Endodermal cell (in vitro differentiated cells): ENCODE measurements around the gene SLC37A3. TPM values are rescaled to one million over a fixed set of nuclear protein-coding genes. Genes with fewer than 3 reads are reported as not detected.

Experiments used
- DNase-seq: peaks from one replicate; pipeline ENCODE4 v3.0.0-alpha.2; 2017
- H3K27ac ChIP-seq: 2 replicates; pipeline ENCODE4 v1.5.1; 2013; ENCODE audit warnings: mild to moderate bottlenecking, low read depth, low read length, moderate library complexity
- H3K27me3 ChIP-seq: 2 replicates; pipeline ENCODE4 v1.6.1; 2013; ENCODE audit warnings: mild to moderate bottlenecking, low read length, moderate library complexity; ENCODE audit not compliant: insufficient read depth, control insufficient read depth, poor library complexity, severe bottlenecking
- H3K36me3 ChIP-seq: 2 replicates; pipeline ENCODE4 v1.7.0; 2013; ENCODE audit warnings: mild to moderate bottlenecking, low read length, moderate library complexity; ENCODE audit not compliant: control insufficient read depth, insufficient read depth
- H3K4me1 ChIP-seq: one replicate; pipeline ENCODE4 v1.7.0; 2013; ENCODE audit warnings: low read length; ENCODE audit not compliant: control insufficient read depth, insufficient read depth
- H3K4me3 ChIP-seq: 2 replicates; pipeline ENCODE4 v1.5.1; 2013; ENCODE audit warnings: mild to moderate bottlenecking, low read length, moderate library complexity
- H3K9ac ChIP-seq: 2 replicates; pipeline ENCODE4 v1.6.1; 2013; ENCODE audit warnings: mild to moderate bottlenecking, low read length, moderate library complexity; ENCODE audit not compliant: poor library complexity, severe bottlenecking; ENCODE audit errors: extremely low read depth
- H3K9me3 ChIP-seq: 2 replicates; pipeline ENCODE4 v1.6.1; 2013; ENCODE audit warnings: mild to moderate bottlenecking, low read length, moderate library complexity; ENCODE audit not compliant: control insufficient read depth
- H3K27ac Mint-ChIP-seq: 2 replicates; pipeline ENCODE4 v1.8.0; 2020; ENCODE audit warnings: mixed read lengths
- H3K27me3 Mint-ChIP-seq: 2 replicates; pipeline ENCODE4 v1.8.0; 2021; ENCODE audit warnings: mild to moderate bottlenecking, mixed read lengths; ENCODE audit not compliant: insufficient read depth
- H3K36me3 Mint-ChIP-seq: 2 replicates; pipeline ENCODE4 v1.8.0; 2020; ENCODE audit warnings: low read depth, mixed read lengths
- H3K4me1 Mint-ChIP-seq: 2 replicates; pipeline ENCODE4 v1.8.0; 2020; ENCODE audit warnings: mixed read lengths
- H3K4me3 Mint-ChIP-seq: 2 replicates; pipeline ENCODE4 v1.8.0; 2020; ENCODE audit warnings: mild to moderate bottlenecking, moderate library complexity, mixed read lengths
- H3K9me3 Mint-ChIP-seq: 2 replicates; pipeline ENCODE4 v1.8.0; 2020; ENCODE audit warnings: mild to moderate bottlenecking, mixed read lengths
- CTCF ChIP-seq: fragments of 200-600 bp; sonication (generic); conservative IDR thresholded peaks from 2 replicates; pipeline ENCODE4 v1.5.0; 2021; ENCODE audit warnings: antibody characterized with exemption, mild to moderate bottlenecking
- WGBS, 2 experiments: methylation state at CpG; one replicate each; pipeline versions ENCODE4 v1.1.5 to v1.1.7; 2013; ENCODE audit warnings: missing lambda C conversion rate in 2 of 2, mixed read lengths in 1 of 2; ENCODE audit not compliant: insufficient coverage in 1 of 2, insufficient read length in 1 of 2; 5-methylcytosine and 5-hydroxymethylcytosine counted together
- total RNA-seq, 2 donors: library from RNA; stranded (reverse); fragmentation: NEBNext Ultra II Directional in 1 of 2; extraction: Animal tissue kit (Norgen Biotek cat#: 25700) in 1 of 2; gene quantifications; 2 replicates in 1 of 2; 3 replicates in 1 of 2; pipeline ENCODE4 v1.2.1, GENCODE V29; 2021

The SLC37A3 gene
- total RNA-seq, 2 donors from 2014 or later = 55.4 to 60.5 TPM

- DNase-seq = no peak
- Mint-ChIP-seq H3K4me1 (no peaks in the 10 kb centered on the region), H3K4me3 (no peak overlapping the region), H3K36me3 (peaks cover 60% of the 10 kb centered on the region), H3K27ac (no peak overlapping the region), H3K27me3 (no peaks in the 10 kb centered on the region), H3K9me3 (no peaks in the 10 kb centered on the region)
- Histone ChIP-seq H3K9me3 (no peaks in the 10 kb centered on the region), H3K27me3 (no peaks in the 10 kb centered on the region), H3K4me1 (no peaks in the 10 kb centered on the region), H3K9ac (no peak overlapping the region), H3K4me3 (no peak overlapping the region), H3K27ac (no peak overlapping the region), H3K36me3 (peaks cover 47% of the 10 kb centered on the region)
- 95 to 100% methylated on average over 8 to 9 of the region's 9 CpGs for WGBS, 2 experiments
- no peak for TF ChIP-seq CTCF
Measured at GRCh38 chr7:140375323-140375722, 23.0 kb downstream of the SLC37A3 start.

- H3K36me3 ChIP-seq = peaks cover 29% of the 10 kb centered on the region
- 83 to 89% methylated on average over 1 to 4 of the region's 4 CpGs for WGBS, 2 experiments
- Mint-ChIP-seq H3K27ac (peak overlapping the region; percentile 4), H3K4me3 (no peak overlapping the region), H3K36me3 (peaks cover 50% of the 10 kb centered on the region), H3K27me3 (no peaks in the 10 kb centered on the region), H3K9me3 (peaks cover under 1% of the 10 kb centered on the region), H3K4me1 (peaks cover 11% of the 10 kb centered on the region)
- H3K4me3 ChIP-seq = no peak overlapping the region
- H3K27ac ChIP-seq = no peak overlapping the region
- H3K4me1 ChIP-seq = no peaks in the 10 kb centered on the region
- H3K9me3 ChIP-seq = no peaks in the 10 kb centered on the region
- H3K9ac ChIP-seq = no peak overlapping the region
- DNase-seq = no peak
- TF ChIP-seq CTCF = no peak
- H3K27me3 ChIP-seq = no peaks in the 10 kb centered on the region
Measured at GRCh38 chr7:140369294-140369693, 29.0 kb downstream of the SLC37A3 start.

- no peak overlapping the region for H3K27ac Mint-ChIP-seq
- 60 to 84% methylated on average over 1 to 9 of the region's 9 CpGs for WGBS, 2 experiments
- H3K4me3 ChIP-seq = no peak overlapping the region
- peaks cover 54% of the 10 kb centered on the region for H3K36me3 Mint-ChIP-seq
- H3K9me3 ChIP-seq = no peaks in the 10 kb centered on the region
- no peak for TF ChIP-seq CTCF
- peaks cover 10% of the 10 kb centered on the region for H3K9me3 Mint-ChIP-seq
- peaks cover 11% of the 10 kb centered on the region for H3K4me1 Mint-ChIP-seq
- no peak overlapping the region for H3K9ac ChIP-seq
- no peak overlapping the region for H3K4me3 Mint-ChIP-seq
- H3K27me3 ChIP-seq = no peaks in the 10 kb centered on the region
- peaks cover 28% of the 10 kb centered on the region for H3K36me3 ChIP-seq
- H3K27ac ChIP-seq = no peak overlapping the region
- no peaks in the 10 kb centered on the region for H3K4me1 ChIP-seq
- no peaks in the 10 kb centered on the region for H3K27me3 Mint-ChIP-seq
- no peak for DNase-seq
Measured at GRCh38 chr7:140367528-140367927, 30.8 kb downstream of the SLC37A3 start.
